ENCODE data around the gene JCAD.

DNA sequence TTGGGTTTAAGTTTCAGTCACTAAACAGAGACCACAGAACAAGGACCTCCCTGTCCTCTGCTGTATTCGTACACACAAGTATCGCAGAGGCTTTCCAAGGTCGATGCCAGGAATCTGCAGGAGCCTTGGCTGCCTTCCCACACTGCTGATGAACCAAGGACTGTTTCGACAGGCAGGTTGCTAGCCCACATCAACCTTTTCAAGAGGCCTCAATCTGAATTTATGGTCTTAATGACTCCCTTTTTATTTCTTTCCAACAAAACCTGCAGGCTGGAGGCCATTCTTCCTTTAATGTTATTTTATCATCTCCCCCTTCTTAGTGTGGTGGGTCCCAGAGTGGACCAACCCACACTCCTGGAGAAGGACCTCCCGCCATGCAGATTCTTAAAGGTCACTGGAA lies 45.6 kb downstream of the JCAD start:
- TF ChIP-seq CTCF (IDR thresholded peaks at IDR 0.05), result no peak
- no peak for TF ChIP-seq POLR2A (IDR thresholded peaks at IDR 0.05)

Data from uterus (tissue), 2 donors.